ENCODE measurements around the gene BSN. TPM values are rescaled to one million over a fixed set of nuclear protein-coding genes. Genes with fewer than 3 reads are reported as not detected.

BSN gene
- total and polyA plus RNA-seq, 2 of the 4 experiments (the other 2 are of a cell fraction): under 0.01 to 0.03 TPM

- Histone ChIP-seq H2BK20ac (ENCODE audit: low read depth, low read length) (no peak overlapping the region), H3K4ac (ENCODE audit: low read depth, low read length) (no peak overlapping the region), H3K4me1 (ENCODE audit: control insufficient read depth, insufficient read depth, low read length) (no peaks in the 10 kb centered on the region), H4K20me1 (ENCODE audit: insufficient read depth, low read length) (no peaks in the 10 kb centered on the region), H3K9ac (ENCODE audit: low read depth, low read length) (no peak overlapping the region), H2AK9ac (replicated peaks; ENCODE audit: low read depth, low read length, poor library complexity) (no peak overlapping the region), H3K27me3 (ENCODE audit: control insufficient read depth, insufficient read depth, low read length) (peaks cover 50% of the 10 kb centered on the region), H2BK5ac (ENCODE audit: low read depth, low read length, poor library complexity, severe bottlenecking) (no peak overlapping the region), H3K9me1 (ENCODE audit: insufficient read depth, low read length) (no peaks in the 10 kb centered on the region), H3K4me2 (ENCODE audit: low read depth, low read length) (no peak overlapping the region), H4K5ac (ENCODE audit: low read depth, low read length) (no peak overlapping the region), H3K9me3 (ENCODE audit: control insufficient read depth, insufficient read depth, low read length) (peaks cover 2% of the 10 kb centered on the region; the same call in 1 of the 2 replicates), H2AFZ (replicated peaks; ENCODE audit: low read length, poor library complexity) (no peak overlapping the region), H2AK5ac (ENCODE audit: low read depth, low read length) (no peak overlapping the region), H3K4me3 (ENCODE audit: insufficient read depth, low read depth, low read length) (no peak overlapping the region), H3K18ac (ENCODE audit: low read depth, low read length) (no peak overlapping the region), H3K56ac (ENCODE audit: extremely low read depth, insufficient read depth, low read length) (no peak overlapping the region), H4K8ac (ENCODE audit: low read depth in 2 of 2, low read length in 2 of 2) (no peak overlapping the region), H4K91ac (ENCODE audit: insufficient read depth, low read depth, low read length) (no peak overlapping the region), H3K14ac (replicated peaks; ENCODE audit: low read depth, low read length) (no peak overlapping the region), H2BK15ac (ENCODE audit: low read depth, low read length) (no peak overlapping the region), H3K79me1 (ENCODE audit: low read depth in 1 of 2, low read length in 2 of 2) (no peaks in the 10 kb centered on the region), H3K36me3 (ENCODE audit: control insufficient read depth, insufficient read depth, low read length) (no peaks in the 10 kb centered on the region), H3K23ac (ENCODE audit: low read depth, low read length) (no peak overlapping the region), H3K27ac (ENCODE audit: insufficient read depth, low read length) (no peak overlapping the region), H2BK120ac (ENCODE audit: low read depth, low read length) (no peak overlapping the region)
- BruUV-seq (replicated peaks): no TSS peak
- CTCF ChIA-PET: no interaction called here
- in situ Hi-C loops (cut with MboI; ENCODE audit: low sequenced_read_pairs): no loop called here
- POLR2A ChIA-PET (ENCODE audit: unreplicated experiment): no interaction called here
- DNase-seq (no peak), ATAC-seq (ENCODE audit: low read depth) (no peak)
- intact Hi-C loops (cut with micrococcal nuclease): no loop called here
- WGBS, 2 experiments (ENCODE audit: extremely low coverage in 2 of 2, insufficient read length in 1 of 2): 57% methylated on average over 1 of the region's 2 CpGs; no CpG with 5 or more reads in 1 of the 2 experiments
- TF ChIP-seq NFE2L2 (IDR thresholded peaks at IDR 0.05; ENCODE audit: low read depth, low read length): no peak
- TF ChIP-seq MAFK (IDR thresholded peaks at IDR 0.05; ENCODE audit: low read depth, low read length): no peak
- TF ChIP-seq, protein P1, sequence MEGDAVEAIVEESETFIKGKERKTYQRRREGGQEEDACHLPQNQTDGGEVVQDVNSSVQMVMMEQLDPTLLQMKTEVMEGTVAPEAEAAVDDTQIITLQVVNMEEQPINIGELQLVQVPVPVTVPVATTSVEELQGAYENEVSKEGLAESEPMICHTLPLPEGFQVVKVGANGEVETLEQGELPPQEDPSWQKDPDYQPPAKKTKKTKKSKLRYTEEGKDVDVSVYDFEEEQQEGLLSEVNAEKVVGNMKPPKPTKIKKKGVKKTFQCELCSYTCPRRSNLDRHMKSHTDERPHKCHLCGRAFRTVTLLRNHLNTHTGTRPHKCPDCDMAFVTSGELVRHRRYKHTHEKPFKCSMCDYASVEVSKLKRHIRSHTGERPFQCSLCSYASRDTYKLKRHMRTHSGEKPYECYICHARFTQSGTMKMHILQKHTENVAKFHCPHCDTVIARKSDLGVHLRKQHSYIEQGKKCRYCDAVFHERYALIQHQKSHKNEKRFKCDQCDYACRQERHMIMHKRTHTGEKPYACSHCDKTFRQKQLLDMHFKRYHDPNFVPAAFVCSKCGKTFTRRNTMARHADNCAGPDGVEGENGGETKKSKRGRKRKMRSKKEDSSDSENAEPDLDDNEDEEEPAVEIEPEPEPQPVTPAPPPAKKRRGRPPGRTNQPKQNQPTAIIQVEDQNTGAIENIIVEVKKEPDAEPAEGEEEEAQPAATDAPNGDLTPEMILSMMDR (conservative IDR thresholded peaks at IDR 0.05; ENCODE audit: low read depth, low read length): no peak
- no peak for TF ChIP-seq RCOR1 (IDR thresholded peaks at IDR 0.05; ENCODE audit: insufficient replicate concordance, low read length)
- no peak for TF ChIP-seq MXI1 (IDR thresholded peaks at IDR 0.05; ENCODE audit: borderline replicate concordance, low read depth, low read length)
- no peak for TF ChIP-seq CEBPB (IDR thresholded peaks at IDR 0.05; ENCODE audit: low read depth, low read length)
- no peak for TF ChIP-seq FOS (IDR thresholded peaks at IDR 0.05; ENCODE audit: low read depth, low read length)
- no peak for TF ChIP-seq POLR2A (IDR thresholded peaks at IDR 0.05; ENCODE audit: low read depth, low read length)
- TF ChIP-seq, protein P2, sequence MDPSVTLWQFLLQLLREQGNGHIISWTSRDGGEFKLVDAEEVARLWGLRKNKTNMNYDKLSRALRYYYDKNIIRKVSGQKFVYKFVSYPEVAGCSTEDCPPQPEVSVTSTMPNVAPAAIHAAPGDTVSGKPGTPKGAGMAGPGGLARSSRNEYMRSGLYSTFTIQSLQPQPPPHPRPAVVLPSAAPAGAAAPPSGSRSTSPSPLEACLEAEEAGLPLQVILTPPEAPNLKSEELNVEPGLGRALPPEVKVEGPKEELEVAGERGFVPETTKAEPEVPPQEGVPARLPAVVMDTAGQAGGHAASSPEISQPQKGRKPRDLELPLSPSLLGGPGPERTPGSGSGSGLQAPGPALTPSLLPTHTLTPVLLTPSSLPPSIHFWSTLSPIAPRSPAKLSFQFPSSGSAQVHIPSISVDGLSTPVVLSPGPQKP (IDR thresholded peaks at IDR 0.05; ENCODE audit: borderline replicate concordance, low read depth, low read length): no peak
- no peak for TF ChIP-seq MAZ (IDR thresholded peaks at IDR 0.05; ENCODE audit: borderline replicate concordance, low read depth, low read length)
- TF ChIP-seq BHLHE40 (IDR thresholded peaks at IDR 0.05; ENCODE audit: low read depth, low read length): no peak
- no peak for TF ChIP-seq SMC3 (IDR thresholded peaks at IDR 0.05; ENCODE audit: low read depth, low read length)
- dilution Hi-C loops (cut with HindIII; ENCODE audit: low sequenced_read_pairs, unreplicated experiment): no loop called here
Measured at GRCh38 chr3:49628249-49628648, 74.0 kb downstream of the BSN start.

All from IMR-90 (cell line).